Lower lobe of right lung (tissue), 2 donors: ENCODE results near the gene VSNL1. TPM values are rescaled to one million over a fixed set of nuclear protein-coding genes. Genes with fewer than 3 reads are reported as not detected.

Experiments
- ATAC-seq, 2 donors: fragments of 200-7000 bp; cut with Tn5 transposase; one replicate each; pipeline ENCODE4 v1.9.1; 2020 to 2022; ENCODE audit warnings: mild to moderate bottlenecking in 2 of 2, moderate library complexity in 2 of 2
- DNase-seq: peaks from one replicate; pipeline ENCODE4 v3.0.0-alpha.2; 2020
- H3K27ac ChIP-seq: fragments of 200-600 bp; one replicate; pipeline ENCODE4 v1.8.0; 2022
- H3K27me3 ChIP-seq: fragments of 200-600 bp; one replicate; pipeline ENCODE4 v1.8.0; 2022; ENCODE audit warnings: low read depth
- H3K36me3 ChIP-seq: fragments of 200-600 bp; one replicate; pipeline ENCODE4 v1.8.0; 2022; ENCODE audit warnings: mild to moderate bottlenecking
- H3K4me1 ChIP-seq: fragments of 200-600 bp; one replicate; pipeline ENCODE4 v1.8.0; 2022
- H3K4me3 ChIP-seq: fragments of 200-600 bp; one replicate; pipeline ENCODE4 v1.8.0; 2022; ENCODE audit warnings: mild to moderate bottlenecking
- H3K9me3 ChIP-seq: fragments of 200-600 bp; one replicate; pipeline ENCODE4 v1.8.0; 2022
- CTCF ChIP-seq: fragments of 200-600 bp; IDR thresholded peaks from one replicate; pipeline ENCODE4 v1.8.0; 2022; ENCODE audit warnings: antibody characterized with exemption, mild to moderate bottlenecking
- intact Hi-C: fragments of 100-400 bp; cut with DNase I; formaldehyde crosslinking; loops from one replicate; pipeline ENCODE4 v1.11.0; 2022
- total RNA-seq: library from RNA; stranded (reverse); fragmentation: NEBNext Ultra II Directional; extraction: Animal tissue kit (Norgen Biotek cat#: 25700); gene quantifications from one replicate; pipeline ENCODE4 v1.2.1, GENCODE V29; 2021
- donor health status: DM: no; HTN: yes; CAD: no; lungs with severe emphysema.

Gene VSNL1
- total RNA-seq, 1 donor from 2014 or later = 1.6 TPM

- Histone ChIP-seq H3K9me3 (no peaks in the 10 kb centered on the region), H3K27ac (no peak overlapping the region), H3K36me3 (no peaks in the 10 kb centered on the region), H3K27me3 (no peaks in the 10 kb centered on the region), H3K4me3 (no peak overlapping the region), H3K4me1 (no peaks in the 10 kb centered on the region)
- intact Hi-C loops = no loop called here
- no peak for DNase-seq
- ATAC-seq = no peak
- TF ChIP-seq CTCF = no peak
These were observed 73.9 kb downstream of the VSNL1 start for GRCh38 chr2:17614174-17614930.

- Histone ChIP-seq H3K27ac (no peak overlapping the region), H3K4me1 (no peaks in the 10 kb centered on the region), H3K36me3 (no peaks in the 10 kb centered on the region), H3K27me3 (no peaks in the 10 kb centered on the region), H3K9me3 (no peaks in the 10 kb centered on the region), H3K4me3 (no peak overlapping the region)
- intact Hi-C loops = no loop called here
- ATAC-seq (no peak), DNase-seq (no peak)
- no peak for TF ChIP-seq CTCF
These were observed 74.7 kb downstream of the VSNL1 start for GRCh38 chr2:17615147-17615546.

- ATAC-seq (no peak), DNase-seq (no peak)
- Histone ChIP-seq H3K9me3 (no peaks in the 10 kb centered on the region), H3K36me3 (no peaks in the 10 kb centered on the region), H3K4me1 (no peaks in the 10 kb centered on the region), H3K4me3 (no peak overlapping the region), H3K27ac (no peak overlapping the region), H3K27me3 (no peaks in the 10 kb centered on the region)
- intact Hi-C loops = no loop called here
- no peak for TF ChIP-seq CTCF
These were observed 75.3 kb downstream of the VSNL1 start for GRCh38 chr2:17615728-17616351.

- Histone ChIP-seq H3K27me3 (no peaks in the 10 kb centered on the region), H3K27ac (no peak overlapping the region), H3K4me1 (no peaks in the 10 kb centered on the region), H3K4me3 (no peak overlapping the region), H3K9me3 (no peaks in the 10 kb centered on the region), H3K36me3 (no peaks in the 10 kb centered on the region)
- intact Hi-C loops = no loop called here
- DNase-seq (no peak), ATAC-seq (no peak)
- TF ChIP-seq CTCF = no peak
These were observed 75.9 kb downstream of the VSNL1 start for GRCh38 chr2:17616405-17616804.

- Histone ChIP-seq H3K4me1 (no peaks in the 10 kb centered on the region), H3K9me3 (no peaks in the 10 kb centered on the region), H3K27me3 (no peaks in the 10 kb centered on the region), H3K4me3 (no peak overlapping the region), H3K27ac (no peak overlapping the region), H3K36me3 (no peaks in the 10 kb centered on the region)
- intact Hi-C loops = no loop called here
- DNase-seq = no peak
- TF ChIP-seq CTCF = no peak
- no peak for ATAC-seq
These were observed 77.0 kb downstream of the VSNL1 start for GRCh38 chr2:17617516-17617915.
